GM19463 (cell line): ENCODE measurements around the gene HSPG2.
"Not testable (repeated sequence)": the region's sequence is repeated elsewhere in the genome, so short reads cannot be mapped to it uniquely, and the experiment has no call there.

Source experiments
- ATAC-seq: cut with Tn5 transposase; IDR thresholded peaks from one replicate; pipeline ENCODE4 v1.9.1; 2021; ENCODE audit warnings: mild to moderate bottlenecking, moderate library complexity; ENCODE audit not compliant: unreplicated experiment

The HSPG2 gene

DNA sequence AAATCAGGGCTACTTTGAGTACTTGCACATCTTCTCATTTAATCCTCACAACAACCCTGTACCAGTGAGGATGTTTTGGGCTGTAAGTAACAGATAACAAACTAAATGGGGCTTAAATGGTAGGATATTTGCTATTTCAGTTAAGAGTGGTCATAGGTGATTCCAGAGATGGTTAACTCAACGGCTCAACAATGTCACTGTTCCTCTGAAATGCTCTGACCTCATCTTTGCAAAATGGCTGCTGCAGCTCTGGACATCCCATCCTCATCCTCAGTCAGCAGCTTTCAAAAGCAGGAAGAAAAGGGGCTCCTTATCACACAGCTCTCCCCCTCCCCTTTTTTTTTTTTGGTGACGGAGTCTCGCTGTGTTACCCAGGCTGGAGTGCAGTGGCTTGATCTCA is 123.6 kb downstream of the HSPG2 start:
- ATAC-seq, result no peak

- no peak for ATAC-seq
These were observed 125.2 kb downstream of the HSPG2 start, which contains the start of gene LDLRAD2 for GRCh38 chr1:21811875-21812305. TSS of gene LDLRAD2 (plus strand) at chr1:21812265. CDS start at chr1:21812452, 187 bp downstream.

- ATAC-seq, result no peak
These were observed 132.6 kb downstream of the HSPG2 start for GRCh38 chr1:21804536-21804935.

DNA sequence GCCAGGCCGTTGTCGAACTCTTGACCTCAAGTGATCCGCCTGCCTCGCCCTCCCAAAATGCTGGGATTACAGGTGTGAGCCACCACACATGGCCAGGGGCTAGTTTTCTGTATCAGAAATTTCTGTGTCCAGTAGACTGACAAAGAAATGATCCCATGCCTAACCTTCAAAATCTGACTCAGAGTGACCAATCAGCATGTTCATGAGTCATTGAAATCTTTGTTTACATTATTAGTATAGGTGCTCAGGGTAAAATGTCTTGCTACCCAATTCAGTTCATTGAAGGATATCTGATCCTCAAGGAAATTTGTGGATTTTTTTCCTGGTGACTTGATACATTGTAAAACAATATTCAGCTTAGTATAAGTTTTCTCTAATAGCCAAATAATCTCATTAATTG is 136.0 kb downstream of the HSPG2 start:
- no peak for ATAC-seq

DNA sequence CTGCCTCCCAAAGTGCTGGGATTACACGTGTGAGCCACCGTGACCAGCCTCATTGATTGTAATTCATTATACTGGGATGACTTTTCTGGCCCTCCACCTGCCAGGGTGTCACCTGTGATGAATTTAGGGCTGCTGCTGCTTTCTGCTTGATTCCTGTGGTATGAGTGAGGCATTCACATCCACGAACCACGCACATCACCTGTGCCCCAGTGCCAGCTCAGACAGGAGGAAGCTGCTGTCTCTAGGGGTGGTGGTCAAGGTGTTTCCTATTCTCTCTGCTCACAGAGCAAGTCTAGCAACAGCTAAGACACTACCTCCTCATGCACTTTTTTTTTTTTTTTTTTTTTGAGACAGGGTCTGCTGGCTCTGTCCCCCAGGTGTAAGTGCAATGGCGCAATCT is 137.4 kb downstream of the HSPG2 start:
- ATAC-seq, result no peak

- ATAC-seq, result no peak
These were observed 142.0 kb downstream of the HSPG2 start for GRCh38 chr1:21795075-21795474.

GRCh38 chr1:21794656-21795055 is 142.5 kb downstream of the HSPG2 start:
- ATAC-seq, result no peak

DNA sequence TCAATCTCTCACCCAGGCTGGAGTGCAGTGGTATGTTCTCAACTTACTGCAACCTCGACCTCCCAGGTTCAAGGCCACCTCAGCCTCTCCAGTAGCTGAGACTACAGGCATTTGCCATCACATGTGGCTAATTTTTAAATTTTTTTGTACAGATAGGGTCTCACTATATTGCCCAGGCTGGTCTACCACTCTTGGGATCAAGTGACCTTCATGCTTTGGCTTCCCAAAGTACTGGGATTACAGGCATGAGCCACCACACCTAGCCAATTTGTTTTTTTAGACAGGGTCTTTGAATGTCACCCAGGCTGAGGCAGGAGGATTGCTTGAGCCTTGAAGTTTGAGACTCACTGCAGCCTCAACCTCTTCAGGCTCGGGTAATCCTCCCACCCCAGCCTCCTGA is 144.0 kb downstream of the HSPG2 start:
- ATAC-seq, result no peak

DNA sequence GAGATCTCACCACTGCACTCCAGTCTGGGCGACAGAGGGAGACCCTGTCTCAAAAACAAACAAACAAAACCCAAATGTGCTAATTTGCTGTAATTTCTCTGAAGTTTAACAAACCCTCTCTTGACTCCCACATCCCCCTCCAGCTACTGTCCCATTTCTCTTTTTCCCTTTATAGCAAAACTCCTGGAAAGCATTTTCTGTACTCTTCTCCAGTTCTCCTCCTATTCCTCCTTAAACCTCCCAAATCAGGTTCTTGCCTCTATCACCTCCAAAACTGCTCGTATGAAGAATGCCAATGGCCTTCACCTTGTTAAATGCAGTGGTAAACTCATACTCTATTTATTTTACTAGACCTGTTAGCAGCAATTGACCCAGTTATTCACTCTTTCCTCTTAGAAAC is 150.5 kb downstream of the HSPG2 start:
- ATAC-seq, result no peak

DNA sequence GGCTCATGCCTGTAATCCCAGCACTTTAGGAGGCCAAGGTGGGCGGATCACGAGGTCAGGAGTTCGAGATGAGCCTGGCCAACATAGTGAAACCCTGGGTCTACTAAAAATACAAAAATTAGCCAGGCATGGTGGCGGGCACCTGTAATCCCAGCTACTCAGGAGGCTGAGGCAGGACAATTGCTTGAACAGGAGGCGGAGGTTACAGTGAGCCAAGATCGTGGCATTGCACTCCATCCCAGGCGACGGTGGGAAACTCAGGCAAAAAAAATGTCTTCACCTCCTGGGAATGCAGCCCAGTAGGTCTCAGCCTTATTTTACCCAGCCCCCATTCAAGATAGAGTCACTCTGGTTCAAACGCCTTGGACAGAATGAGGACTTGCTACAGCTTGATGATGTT is 151.3 kb downstream of the HSPG2 start:
- ATAC-seq, result not testable (repeated sequence)

- ATAC-seq, result no peak
These were observed 153.2 kb downstream of the HSPG2 start for GRCh38 chr1:21783679-21784603.

GRCh38 chr1:21782868-21783678 is 154.0 kb downstream of the HSPG2 start, which contains the start of gene USP48:
TSS of gene USP48 (minus strand) at chr1:21783149. CDS start at chr1:21782957, 192 bp downstream.
- peak; percentile 63 for ATAC-seq

GRCh38 chr1:21782349-21782867 is 154.7 kb downstream of the HSPG2 start:
- peak; percentile 13 for ATAC-seq

DNA sequence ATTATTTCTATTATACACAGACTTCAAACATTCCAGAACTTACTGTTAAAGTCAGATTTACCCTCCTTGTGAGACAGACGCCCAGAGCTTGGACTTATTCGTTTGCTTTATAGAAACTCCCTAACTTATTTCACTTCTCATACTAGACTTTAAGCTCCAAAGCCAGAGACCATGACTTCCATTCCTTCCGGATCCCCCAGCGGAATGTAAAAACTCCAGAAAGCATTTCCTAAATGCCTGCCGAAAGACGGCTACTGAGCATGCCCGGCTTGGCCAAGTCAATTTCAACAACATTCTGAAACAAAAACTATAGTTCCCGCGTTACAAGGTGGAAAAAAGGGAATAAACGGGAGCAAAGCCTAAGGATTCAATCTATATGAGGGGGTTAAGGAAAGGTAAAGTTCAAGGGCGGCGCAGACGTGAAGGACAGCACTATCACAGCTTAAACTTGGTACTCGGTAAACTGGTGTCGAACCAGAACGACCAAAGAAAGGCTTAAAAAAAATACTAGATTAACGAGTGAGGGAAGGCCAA is 155.2 kb downstream of the HSPG2 start:
- ATAC-seq, result no peak

GRCh38 chr1:21779613-21780521 is 157.2 kb downstream of the HSPG2 start:
- peak; percentile 33 for ATAC-seq

GRCh38 chr1:21778405-21778727 is 158.7 kb downstream of the HSPG2 start:
- ATAC-seq, result no peak

DNA sequence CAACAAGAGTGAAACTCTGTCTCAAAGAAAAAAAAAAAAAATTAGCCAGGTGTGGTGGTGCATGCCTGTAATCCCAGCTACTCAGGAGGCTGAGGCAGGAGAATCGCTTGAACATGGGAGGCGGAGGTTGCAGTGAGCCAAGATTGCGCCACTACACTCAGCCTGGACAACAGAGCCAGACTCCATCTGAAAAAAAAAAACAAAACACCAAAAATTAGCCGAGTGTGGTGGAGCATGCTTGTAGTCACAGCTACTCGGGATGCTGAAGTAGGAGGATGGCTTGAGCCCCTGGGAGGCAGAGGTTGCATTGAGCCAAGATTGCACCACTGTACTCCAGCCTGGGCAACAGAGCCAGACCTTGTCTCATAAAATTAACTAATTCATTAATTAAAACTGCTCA is 160.2 kb downstream of the HSPG2 start:
- not testable (repeated sequence) for ATAC-seq

DNA sequence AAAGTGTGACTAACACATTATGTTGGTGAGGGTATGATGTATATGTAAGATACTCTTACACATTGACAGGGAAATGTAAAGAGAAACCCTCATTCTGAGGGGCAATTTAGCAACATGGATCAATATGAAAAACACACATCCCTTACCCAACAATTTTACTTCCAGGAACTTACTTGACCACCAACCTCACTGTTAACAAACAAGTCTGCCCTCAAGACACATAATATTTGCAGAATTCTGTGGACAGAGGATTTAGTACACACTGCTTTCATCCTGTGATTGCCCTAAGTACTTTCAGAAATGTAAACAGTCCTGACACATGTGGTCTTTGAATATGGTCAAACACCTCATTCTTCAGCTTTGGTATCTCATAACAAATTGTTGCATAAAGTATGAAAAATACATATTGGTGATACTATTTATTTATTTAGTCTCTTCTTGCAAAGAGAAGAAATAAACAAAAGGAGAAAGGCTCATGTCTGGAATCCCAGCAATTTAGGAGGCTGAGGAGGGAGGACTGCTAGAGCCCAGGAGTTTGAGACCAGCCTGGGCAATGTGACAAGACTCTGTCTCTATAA is 161.0 kb downstream of the HSPG2 start:
- ATAC-seq, result no peak

DNA sequence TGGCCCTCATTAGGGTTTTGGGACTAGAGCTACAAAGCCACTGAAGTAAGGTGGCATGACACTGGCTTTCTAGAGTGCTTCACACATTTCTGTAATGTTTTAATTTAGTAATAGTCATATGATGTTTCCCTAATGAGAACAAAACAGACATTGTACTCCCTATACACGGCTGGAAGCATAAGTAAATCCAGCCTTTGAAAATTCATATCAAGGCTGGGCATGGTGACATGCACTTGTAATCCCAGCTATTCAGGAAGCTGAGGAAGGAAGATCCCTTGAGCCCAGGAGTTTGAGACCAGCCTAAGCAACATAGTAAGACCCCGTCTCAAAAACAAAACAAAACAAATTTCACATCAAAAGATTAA is 161.6 kb downstream of the HSPG2 start:
- no peak for ATAC-seq
